ENCODE measurements around the gene ZSWIM1. TPM values are rescaled to one million over a fixed set of nuclear protein-coding genes. Genes with fewer than 3 reads are reported as not detected.

ZSWIM1 gene
- total RNA-seq, 2 donors from 2014 or later = 6.4 to 7.4 TPM

GRCh38 chr20:45890077-45890984, 9.3 kb downstream of the ZSWIM1 start:
- Histone ChIP-seq H3K36me3 (peaks cover 26% of the 10 kb centered on the region), H3K9me3 (no peaks in the 10 kb centered on the region), H3K27me3 (replicated peaks; ENCODE audit: insufficient read depth) (no peaks in the 10 kb centered on the region), H3K4me3 (peak overlapping the region; percentile 95), H3K4me1 (ENCODE audit: control insufficient read depth in 1 of 2, low read depth in 2 of 2) (peaks cover 14 to 34% of the 10 kb centered on the region in 2 donors), H3K27ac (peak overlapping the region; percentile 73 to 81)
- DNase-seq (ENCODE audit: low spot score) = peak; percentile 63
- TF ChIP-seq CTCF (IDR thresholded peaks at IDR 0.05) = peak; percentile 57
- peak; percentile 30 for ATAC-seq (ENCODE audit: insufficient number of reproducible peaks, low FRiP score, low read depth)

GRCh38 chr20:45890985-45891983, 10.3 kb downstream of the ZSWIM1 start, which contains the start of the genes CTSA and NEURL2:
CTSA (plus strand) TSS chr20:45891335; CDS start chr20:45891569, 234 bp downstream.
NEURL2 (minus strand) TSS chr20:45891208; CDS start chr20:45890991, 217 bp downstream.
- ATAC-seq (ENCODE audit: insufficient number of reproducible peaks, low FRiP score, low read depth) (peak; percentile 75), DNase-seq (ENCODE audit: low spot score) (peak; percentile 82)
- TF ChIP-seq CTCF (IDR thresholded peaks at IDR 0.05) = no peak
- Histone ChIP-seq H3K36me3 (peaks cover 34% of the 10 kb centered on the region), H3K27ac (peak within 1 kb of the TSS; percentile 73 to 81), H3K27me3 (replicated peaks; ENCODE audit: insufficient read depth) (no peaks in the 10 kb centered on the region), H3K9me3 (no peaks in the 10 kb centered on the region), H3K4me3 (peak within 1 kb of the TSS; percentile 95), H3K4me1 (ENCODE audit: control insufficient read depth in 1 of 2, low read depth in 2 of 2) (peaks cover 14 to 34% of the 10 kb centered on the region in 2 donors)

- H3K9me3 ChIP-seq = no peaks in the 10 kb centered on the region
- peaks cover 29% of the 10 kb centered on the region for H3K36me3 ChIP-seq
- H3K4me1 ChIP-seq (ENCODE audit: control insufficient read depth in 1 of 2, low read depth in 2 of 2) = peaks cover 14 to 34% of the 10 kb centered on the region in 2 donors
- DNase-seq (ENCODE audit: low spot score) (no peak), ATAC-seq (ENCODE audit: insufficient number of reproducible peaks, low FRiP score, low read depth) (no peak)
- TF ChIP-seq CTCF (IDR thresholded peaks at IDR 0.05) = no peak
- H3K27ac ChIP-seq = no peak overlapping the region
- H3K4me3 ChIP-seq = peak overlapping the region; percentile 95
- no peaks in the 10 kb centered on the region for H3K27me3 ChIP-seq (replicated peaks; ENCODE audit: insufficient read depth)
Measured at GRCh38 chr20:45892049-45892825, 11.2 kb downstream of the ZSWIM1 start.

- ATAC-seq (ENCODE audit: insufficient number of reproducible peaks, low FRiP score, low read depth) = no peak
- Histone ChIP-seq H3K36me3 (peaks cover 28% of the 10 kb centered on the region), H3K4me1 (ENCODE audit: control insufficient read depth in 1 of 2, low read depth in 2 of 2) (peaks cover 14 to 34% of the 10 kb centered on the region in 2 donors)
Measured at GRCh38 chr20:45892828-45893500, 11.9 kb downstream of the ZSWIM1 start.

More at GRCh38 chr20:45892828-45893500, 11.9 kb downstream of the ZSWIM1 start:
- H3K27ac ChIP-seq = no peak overlapping the region
- H3K9me3 ChIP-seq = no peaks in the 10 kb centered on the region
- no peaks in the 10 kb centered on the region for H3K27me3 ChIP-seq (replicated peaks; ENCODE audit: insufficient read depth)
- no peak for TF ChIP-seq CTCF (IDR thresholded peaks at IDR 0.05)
- no peak for DNase-seq (ENCODE audit: low spot score)
- H3K4me3 ChIP-seq = no peak overlapping the region

Measured in thoracic aorta (tissue), 2 donors.